NCI-H2107 treated with DMSO at 0.1 percent for 48 hours (cell line): Measurements from ENCODE around the gene CUX1.
"Not testable (repeated sequence)": the region's sequence is repeated elsewhere in the genome, so short reads cannot be mapped to it uniquely, and the experiment has no call there.

Experiments
- DNase-seq: peaks from one replicate; lab custom pipeline; 2025; ENCODE audit not compliant: unreplicated experiment; lab: John Stamatoyannopoulos, UW

The CUX1 gene

DNA sequence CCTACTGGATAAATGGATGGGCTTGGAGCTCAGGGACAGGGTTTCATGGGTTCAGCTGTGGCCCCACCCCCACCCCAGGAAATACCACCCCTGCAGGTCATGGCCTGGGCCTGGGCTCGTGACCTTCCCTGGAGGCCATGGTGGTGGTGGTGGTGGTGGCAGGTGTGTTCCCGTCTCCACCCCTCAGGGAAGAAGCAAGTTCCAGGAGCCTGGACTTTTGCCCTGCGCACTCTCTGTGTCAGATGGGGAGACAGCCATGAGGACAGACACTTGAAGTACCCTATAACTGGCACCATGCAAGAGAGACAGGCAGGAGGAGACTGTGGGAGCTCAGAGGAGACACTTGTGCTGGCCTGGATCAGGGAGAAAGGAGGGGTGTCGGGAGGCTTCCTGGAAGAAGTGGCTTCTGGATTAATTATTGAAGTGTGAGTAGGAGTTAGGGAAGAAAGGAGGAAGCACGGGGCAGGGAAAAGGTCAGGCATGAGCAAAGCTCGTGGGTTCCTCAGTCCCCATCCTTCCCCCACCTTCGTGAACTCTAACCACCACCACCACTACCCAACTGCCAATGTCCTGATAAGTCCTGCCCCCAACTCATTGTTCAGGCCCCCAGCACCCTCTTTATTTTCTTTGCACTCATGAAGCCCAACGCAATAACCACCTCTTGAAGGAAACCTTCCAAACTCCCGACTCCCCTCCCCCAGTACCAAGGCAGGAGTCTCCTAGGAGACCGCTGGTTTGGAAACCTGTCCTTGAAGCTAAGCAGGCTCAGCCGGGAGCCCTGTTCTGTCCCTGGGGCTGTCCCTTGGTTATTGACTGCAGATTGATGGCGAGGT lies 478.1 kb downstream of the CUX1 start:
- DNase-seq = no peak

DNA sequence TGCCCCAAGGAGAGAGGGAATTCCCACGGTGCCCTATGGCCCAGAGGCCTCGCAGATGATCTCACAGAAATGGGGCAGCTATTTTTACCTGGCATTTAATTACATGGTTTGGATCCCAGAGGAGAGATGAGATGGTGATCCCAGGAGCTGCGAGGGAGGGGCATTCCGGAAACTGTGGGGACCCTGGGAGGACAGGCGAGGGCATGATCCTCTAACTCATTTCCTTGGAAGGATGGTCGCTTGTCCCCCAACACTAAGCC lies 478.7 kb downstream of the CUX1 start:
- no peak for DNase-seq

DNA sequence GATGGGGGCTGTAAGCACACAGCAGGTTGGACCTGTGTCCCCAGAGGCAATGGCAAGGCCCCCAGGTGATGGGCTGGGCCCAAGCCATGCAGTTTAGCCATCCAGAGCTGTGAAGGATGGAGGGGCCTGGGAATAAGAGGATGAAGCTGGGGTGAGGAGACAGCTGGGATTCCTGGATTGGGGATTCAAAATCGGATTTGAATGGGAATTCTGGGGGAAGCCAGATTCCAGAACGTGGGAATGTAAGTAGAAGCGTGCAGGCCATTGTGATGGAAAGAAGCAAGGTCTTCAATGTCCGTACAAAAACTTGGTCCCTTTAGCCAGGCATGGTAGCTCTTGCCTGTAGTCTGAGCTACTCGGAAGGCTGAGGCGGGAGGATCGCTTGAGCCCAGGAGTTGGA lies 479.1 kb downstream of the CUX1 start:
- DNase-seq = no peak

DNA sequence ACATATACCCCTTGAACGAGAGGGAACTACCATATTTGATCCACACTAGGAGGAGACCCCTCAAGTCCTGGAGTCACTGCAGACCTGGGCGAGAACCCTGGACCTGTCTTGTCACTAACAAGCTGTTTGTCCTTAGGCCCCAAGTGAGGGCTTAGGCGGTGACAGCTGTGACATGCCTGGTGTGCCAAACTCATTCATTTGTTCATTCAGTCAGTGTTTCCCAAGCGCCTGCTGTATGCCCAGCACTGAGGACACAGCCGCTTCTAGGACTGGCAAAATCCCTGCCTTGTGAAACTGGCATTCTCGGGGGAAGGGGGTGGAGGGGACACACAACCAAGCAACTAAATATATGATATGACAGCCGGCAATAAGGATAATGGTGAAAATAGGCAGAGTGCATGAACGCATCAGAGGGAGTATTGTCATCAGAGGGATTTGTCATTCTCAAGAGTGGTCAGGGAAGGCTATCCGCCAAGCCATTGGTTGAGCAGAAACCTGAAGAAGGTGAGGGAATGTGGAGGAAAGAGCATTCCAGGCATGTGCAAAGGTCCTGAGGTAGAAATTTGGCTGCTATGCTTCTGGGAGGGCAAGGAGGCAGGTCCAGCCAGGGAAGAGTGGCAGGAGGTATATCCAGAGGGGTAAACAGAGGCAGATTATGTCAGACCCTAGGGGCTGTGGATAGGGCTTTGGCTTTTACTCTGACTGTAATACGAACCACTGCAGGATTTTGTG lies 480.2 kb downstream of the CUX1 start:
- no peak for DNase-seq

DNA sequence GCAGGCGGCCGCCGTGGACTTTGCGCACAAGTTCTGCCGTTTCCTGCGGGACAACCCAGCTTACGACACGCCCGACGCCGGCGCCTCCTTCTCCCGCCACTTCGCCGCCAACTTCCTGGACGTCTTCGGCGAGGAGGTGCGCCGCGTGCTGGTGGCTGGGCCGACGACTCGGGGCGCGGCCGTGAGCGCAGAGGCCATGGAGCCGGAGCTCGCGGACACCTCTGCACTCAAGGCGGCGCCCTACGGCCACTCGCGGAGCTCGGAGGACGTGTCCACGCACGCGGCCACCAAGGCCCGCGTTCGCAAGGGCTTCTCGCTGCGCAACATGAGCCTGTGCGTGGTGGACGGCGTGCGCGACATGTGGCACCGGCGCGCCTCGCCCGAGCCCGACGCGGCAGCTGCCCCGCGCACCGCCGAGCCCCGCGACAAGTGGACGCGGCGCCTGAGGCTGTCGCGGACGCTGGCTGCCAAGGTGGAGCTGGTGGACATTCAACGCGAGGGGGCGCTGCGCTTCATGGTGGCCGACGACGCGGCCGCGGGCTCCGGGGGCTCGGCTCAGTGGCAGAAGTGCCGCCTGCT lies 483.3 kb downstream of the CUX1 start:
- DNase-seq = no peak

DNA sequence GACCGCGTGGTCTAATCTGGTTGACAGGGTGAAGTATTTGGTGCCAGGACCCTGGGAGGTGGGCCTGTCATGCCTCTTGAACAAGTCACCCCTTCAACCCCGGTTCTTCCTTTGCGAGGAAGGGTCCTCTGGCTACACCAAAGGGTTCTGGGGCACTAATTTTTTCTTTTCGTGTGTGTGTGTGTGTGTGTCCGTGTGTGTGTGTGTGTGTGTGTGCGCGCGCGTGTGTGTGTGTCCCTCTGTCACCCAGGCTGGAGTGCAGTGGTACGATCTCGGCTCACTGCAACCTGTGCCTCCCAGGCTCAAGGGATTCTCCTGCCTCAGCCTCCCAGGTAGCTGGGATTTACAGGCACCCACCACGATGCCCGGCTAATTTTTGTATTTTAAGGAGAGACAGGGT lies 483.9 kb downstream of the CUX1 start:
- not testable (repeated sequence) for DNase-seq

DNA sequence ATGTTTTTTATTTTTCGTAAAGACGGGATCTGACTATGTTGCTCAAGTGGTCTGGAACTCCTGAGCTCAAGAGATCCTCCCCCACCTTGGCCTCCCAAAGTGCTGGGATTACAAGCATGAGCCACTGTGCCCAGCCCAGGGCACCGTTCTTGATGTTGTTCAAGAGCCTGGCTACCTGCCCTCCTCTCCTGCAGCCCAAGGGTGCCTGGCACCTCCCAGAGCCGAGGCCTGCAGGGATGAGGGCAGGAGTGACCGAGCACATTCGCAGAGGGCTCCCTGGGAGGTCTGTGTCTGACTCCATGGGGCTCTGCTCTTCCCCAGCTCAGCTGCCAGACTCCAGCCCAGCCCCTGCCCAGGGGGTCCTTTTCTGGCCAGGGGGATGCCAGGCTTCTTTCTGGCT lies 484.6 kb downstream of the CUX1 start:
- DNase-seq = no peak

DNA sequence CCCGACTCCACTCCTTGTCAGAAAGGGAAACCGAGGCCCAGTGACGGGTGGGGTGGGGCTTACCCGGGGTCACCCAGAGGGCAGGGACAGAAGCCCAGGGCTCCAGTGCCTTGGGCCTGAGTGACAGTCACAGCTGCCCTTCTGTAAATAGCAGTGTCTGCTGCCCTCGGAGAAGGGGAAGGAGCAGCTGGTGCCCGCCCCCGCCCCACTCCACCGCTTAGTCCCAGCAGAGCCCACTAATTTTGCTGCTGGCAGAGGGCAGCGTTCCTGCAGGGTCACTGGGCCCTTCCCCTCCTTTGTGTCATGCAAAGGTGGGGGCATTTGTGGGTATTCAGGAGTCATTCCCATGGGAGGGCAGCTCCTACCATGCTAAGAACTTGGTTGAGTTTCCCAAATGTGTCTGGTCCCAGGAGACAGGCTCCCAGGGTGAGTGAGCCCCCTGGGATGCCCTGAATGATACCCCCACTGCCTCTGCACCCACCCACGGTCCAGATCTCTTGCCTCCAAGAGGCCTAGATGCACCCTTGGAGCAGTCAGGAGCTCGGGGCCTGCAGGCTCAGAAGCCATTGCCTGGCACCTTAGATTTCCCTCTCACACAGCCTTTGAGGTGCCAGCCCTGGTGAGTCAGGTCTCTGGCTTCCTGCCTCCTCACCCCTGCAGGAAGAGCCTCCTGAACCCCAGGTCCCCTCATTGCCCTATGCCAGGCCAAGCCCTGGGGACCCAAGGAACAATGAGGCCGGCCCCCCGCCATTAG lies 486.4 kb downstream of the CUX1 start:
- no peak for DNase-seq

DNA sequence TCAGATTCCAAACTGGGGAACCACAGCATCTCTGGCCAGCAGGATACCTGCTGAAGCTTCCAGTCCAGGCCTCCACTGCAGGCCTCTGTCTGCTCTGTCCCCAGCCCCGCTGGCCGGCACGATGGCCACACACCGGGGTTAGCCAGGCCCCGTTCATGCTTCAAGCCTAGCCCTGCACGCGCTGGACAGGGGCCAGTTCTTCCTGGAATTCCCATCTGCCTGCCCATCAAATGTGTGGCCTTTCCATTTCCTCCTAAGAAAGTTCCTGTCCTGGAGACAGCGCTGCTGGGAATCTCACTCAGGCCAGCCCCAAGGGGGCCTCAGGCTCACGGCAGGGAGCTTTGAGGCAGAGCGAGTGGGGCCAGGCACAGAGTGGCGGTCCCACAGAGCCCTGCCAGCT lies 487.2 kb downstream of the CUX1 start:
- no peak for DNase-seq

DNA sequence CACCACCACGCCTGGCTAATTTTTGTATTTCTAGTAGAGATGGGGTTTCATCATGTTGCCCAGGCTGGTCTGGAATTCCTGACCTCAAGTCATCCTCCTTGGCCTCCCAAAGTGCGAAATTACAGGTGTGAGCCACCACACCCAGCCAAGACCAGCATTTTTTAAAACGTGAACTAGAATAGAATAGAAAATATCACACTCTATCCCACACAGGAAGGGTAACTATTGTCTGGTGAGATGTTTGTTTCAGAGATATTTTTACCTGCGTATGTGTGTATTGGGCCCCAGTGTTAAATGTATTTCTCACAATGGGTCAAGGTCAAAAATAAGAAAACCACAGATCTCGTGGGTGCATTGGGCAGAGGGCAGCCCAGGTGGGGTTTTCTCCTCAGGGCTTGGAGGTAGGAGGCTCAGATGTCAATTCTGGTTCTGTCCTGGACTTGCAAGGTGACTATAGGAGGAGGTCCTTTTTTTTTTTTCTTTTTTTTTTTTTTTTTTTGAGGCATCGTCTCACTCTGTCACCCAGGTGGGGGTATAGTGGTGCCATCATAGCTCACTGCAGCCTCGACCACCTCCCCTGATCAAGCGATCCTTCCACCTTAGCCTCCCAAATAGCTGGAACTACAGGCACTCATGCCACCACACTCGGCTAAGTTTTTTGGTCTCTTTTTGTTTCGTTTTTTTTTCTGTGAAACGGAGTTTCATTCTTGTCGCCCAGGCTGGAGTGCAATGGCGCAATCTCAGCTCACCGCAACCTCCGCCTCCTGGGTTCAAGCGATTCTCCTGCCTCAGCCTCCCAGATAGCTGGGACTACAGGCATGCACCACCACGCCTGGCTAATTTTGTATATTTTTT lies 488.2 kb downstream of the CUX1 start:
- DNase-seq = no peak

DNA sequence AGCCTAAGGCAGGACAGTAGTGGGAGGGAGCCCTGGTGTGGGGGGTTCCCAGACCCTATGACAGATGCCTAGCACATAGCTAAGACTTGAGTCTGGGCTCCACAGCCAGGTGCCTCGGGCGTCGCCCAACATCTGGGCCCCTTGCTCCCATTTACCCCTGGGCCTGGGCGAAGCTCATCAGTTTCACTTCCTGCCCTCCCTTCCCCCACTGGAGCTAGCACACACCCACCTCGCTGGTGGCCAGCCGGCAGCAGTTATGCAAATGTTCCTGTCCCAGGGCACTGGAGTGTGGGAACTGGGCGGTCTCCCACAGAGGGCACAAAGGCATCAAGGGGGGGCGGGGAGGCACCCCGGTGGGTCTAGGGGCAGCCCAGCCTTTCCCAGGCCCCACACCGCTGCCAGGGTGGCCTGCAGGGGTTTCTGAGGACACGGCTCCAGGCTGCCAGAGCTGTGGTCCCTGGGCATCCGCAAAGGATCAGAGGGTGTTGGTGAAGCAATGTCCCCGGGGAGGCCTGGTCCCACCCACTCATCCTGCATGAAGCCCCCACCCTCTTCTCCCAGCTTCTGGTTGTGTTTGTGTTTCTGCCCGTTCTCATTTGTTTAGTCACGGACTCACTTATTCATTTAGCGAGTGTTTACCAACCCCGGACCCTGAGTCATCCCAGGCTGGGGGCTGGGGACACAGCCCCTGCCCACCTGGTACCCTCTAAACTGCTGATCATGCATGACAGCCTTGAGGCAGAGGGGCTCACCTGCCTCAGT lies 489.7 kb downstream of the CUX1 start:
- peak; percentile 29 for DNase-seq

DNA sequence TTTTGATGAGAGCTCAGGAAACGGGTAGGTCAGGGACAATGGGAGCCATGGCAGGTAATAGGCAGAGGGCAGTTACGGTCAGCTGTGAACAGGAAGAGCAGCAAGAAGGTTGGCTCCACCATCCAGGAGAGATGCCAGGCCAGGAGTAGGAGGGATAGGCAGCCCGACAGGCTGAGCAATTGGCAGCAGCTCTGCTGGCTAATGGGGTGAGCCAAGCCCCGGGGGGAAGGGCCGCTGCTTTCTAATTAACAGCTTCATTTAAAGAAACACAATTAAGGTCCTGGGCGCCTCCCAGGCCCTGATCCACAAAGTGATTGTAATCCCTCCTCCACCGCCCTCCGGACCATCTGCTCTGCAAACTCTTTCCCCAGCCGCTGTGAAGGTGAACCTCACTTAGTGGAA lies 493.0 kb downstream of the CUX1 start:
- no peak for DNase-seq

DNA sequence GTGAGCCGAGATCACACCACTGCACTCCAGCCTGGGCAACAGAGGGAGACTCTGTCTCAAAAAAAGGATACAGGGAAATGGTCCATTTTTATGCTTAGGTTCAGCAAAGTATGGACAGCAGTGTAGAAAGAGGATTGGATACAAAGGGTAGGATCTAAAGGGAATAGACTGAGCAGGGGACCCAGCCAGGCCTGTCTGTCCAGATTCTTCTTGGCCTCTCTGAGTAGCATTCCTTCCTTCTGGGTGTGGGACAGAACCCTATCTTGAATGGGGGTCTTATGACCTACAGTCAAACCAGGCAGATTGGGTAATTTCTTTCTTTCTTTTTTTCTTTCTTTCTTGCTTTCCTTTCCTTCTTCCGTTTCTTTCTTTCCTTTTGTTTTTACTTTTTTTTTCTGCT lies 494.9 kb downstream of the CUX1 start:
- no peak for DNase-seq

DNA sequence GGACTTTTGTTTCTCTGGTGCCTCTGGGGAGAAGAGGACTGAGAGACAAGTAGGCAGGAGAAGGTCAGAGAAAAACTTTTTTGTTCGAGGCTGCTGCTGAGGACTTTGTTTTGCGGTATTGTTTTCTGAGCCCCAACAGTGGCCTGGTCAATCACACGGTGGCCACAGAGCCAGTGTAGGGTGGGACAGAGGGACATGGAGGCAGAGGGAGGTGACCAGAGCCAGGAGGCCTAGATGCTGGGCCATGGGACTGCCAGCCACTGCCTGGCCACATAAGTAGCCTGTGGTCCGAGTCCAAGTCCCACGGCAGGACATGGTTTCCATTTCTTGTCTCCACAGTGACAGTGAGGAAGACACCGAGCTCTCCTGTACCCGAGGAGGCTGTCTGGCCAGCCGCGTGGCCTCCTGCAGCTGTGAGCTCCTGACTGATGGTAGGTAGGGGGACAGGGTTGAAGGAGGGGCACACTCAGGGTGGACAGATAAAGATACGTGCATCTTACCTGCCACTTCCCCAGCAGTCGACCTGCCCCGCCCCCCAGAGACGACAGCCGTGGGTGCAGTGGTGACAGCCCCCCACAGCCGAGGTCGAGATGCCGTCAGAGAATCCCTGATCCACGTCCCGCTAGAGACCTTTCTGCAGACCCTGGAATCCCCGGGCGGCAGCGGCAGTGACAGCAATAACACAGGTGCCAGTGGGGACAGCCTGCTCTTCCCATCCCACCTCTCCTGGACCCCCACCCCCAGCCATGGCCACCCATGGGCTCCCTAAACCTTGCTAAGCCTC lies 496.8 kb downstream of the CUX1 start:
- no peak for DNase-seq

DNA sequence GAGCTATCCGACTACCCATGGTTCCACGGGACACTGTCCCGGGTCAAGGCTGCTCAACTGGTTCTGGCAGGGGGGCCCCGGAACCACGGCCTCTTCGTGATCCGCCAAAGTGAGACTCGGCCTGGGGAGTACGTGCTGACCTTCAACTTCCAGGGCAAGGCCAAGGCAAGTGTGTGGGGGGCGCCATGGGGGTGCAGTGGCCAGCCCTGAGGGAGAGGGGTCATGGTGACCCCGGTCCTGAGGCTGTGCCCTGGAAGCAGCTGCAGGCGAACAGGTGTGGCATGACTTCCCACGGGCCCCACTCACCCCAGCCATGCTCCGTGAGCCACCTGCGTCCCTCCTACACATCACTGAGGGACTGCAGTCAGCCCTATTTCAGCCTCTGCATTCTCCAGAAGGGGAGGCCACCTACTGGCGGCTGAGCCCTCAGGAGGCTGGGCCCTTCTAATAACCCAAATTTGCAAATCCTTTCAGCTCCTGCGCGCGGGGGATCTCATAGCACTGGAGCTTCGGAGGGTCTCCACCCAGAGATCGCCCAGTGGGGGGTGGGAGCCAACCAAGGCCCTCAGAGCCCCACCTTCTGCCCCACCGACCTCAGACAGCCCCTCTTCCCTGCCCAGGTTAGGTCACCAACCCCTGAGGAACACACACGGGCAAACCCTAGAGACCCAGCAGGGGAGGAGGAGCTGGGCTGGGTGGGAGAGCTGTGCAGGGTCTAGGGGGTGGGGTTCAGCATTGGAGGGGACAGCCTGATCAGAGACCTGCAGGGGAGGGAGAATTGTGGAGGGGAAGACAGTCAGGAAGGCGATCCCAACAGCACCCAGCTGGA lies 500.0 kb downstream of the CUX1 start:
- no peak for DNase-seq

DNA sequence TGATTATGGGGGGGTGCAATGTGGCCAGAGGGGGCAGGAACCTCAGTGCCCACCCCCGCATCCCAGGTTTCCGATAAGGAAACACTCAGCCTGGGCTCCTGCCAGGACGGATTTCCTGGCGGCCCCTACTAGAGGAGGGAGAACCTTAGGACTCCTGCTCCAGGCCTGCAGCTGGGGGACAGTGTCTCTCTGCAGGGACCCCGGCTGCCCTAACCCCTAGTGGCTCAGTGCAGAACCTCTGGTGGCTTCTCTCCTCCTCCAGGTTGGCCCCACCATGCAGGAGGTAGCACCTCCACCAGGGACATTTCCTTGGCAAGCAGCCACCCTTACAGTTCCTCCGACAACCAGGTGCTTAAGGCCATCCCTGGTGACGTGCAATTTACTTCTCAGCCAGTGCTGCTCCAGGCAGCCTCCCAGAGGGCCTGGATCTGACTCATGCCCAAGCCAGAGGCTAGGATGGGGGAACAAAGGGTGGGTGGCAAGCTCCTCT lies 501.1 kb downstream of the CUX1 start:
- DNase-seq = peak; percentile 47

DNA sequence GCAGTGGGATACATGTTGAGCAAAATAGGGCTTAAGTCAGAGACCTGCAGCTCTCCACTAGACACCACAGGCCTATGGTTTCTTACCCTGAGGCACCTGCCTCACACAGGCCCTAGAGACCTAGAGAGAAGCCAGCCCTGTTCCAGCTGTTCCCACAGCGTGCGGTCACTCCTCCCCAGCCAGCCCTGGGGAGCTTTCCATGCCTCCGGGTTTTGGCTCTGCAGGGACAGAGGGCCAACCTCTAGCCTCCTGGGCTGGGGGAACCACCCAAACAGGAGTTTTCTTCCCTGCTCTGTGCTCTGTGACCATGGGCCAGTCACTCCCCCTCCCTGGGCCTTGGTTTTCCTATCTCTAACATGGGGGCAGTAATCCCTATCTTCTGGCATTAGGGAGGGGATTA lies 502.2 kb downstream of the CUX1 start:
- no peak for DNase-seq

DNA sequence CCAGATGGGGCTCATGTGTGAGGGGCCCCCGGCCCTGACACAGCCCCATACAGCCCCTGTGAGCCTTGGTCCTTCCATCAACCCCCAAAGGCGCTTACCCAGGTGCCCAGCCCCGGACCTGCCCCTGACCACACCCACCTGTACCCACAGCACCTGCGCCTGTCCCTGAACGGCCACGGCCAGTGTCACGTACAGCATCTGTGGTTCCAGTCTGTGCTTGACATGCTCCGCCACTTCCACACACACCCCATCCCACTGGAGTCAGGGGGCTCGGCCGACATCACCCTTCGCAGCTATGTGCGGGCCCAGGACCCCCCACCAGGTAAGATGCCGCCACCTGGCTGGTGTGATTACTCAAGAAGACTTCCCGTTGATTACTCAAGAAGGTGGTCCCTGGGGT lies 502.8 kb downstream of the CUX1 start:
- DNase-seq = no peak
